ENCODE data around the gene ZBTB17. TPM values are rescaled to one million over a fixed set of nuclear protein-coding genes. Genes with fewer than 3 reads are reported as not detected.

Gene ZBTB17
- total and polyA plus RNA-seq, 2 of the 4 experiments (the other 2 are of a cell fraction): 26.3 to 58.2 TPM

DNA sequence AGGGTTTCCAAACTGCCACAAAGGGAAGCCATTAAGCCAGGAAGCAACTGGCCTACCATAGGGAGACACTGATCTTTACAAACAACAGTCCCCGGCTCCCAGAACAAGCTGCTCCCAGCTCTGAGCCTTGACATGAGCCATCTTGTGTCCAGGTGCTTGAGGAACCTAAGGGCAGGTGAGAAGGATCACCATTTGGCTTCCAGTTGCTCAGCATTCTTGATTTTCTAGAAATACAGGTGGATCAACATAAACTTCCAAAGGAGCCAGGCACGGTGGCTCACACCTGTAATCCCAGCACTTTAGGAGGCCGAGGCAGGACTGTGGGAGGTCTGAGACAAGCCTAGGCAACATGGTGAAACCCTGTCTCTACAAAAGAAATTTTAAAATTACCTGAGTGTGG is 21.6 kb downstream of the ZBTB17 start:
- Histone ChIP-seq H3K27me3 (ENCODE audit: control insufficient read depth, insufficient read depth, low read length) (no peaks in the 10 kb centered on the region), H3K4me2 (ENCODE audit: low read depth, low read length) (no peak overlapping the region), H3K23ac (ENCODE audit: low read depth, low read length) (peak overlapping the region; percentile 61; the same call in 1 of the 2 replicates), H2AK5ac (ENCODE audit: low read depth, low read length) (peak overlapping the region; percentile 97), H2BK120ac (ENCODE audit: low read depth, low read length) (peak overlapping the region; percentile 98; the same call in 1 of the 2 replicates), H3K36me3 (ENCODE audit: control insufficient read depth, insufficient read depth, low read length) (peaks cover 5% of the 10 kb centered on the region; the same call in 1 of the 2 replicates), H2AFZ (replicated peaks; ENCODE audit: low read length, poor library complexity) (no peak overlapping the region), H4K8ac (ENCODE audit: low read depth in 2 of 2, low read length in 2 of 2) (peak overlapping the region; percentile 28 to 91; a peak in 2 of 4 replicates), H4K20me1 (ENCODE audit: insufficient read depth, low read length) (peaks cover 16% of the 10 kb centered on the region), H3K27ac (ENCODE audit: insufficient read depth, low read length) (peak overlapping the region; percentile 17; the same call in 1 of the 2 replicates), H2AK9ac (replicated peaks; ENCODE audit: low read depth, low read length, poor library complexity) (peak overlapping the region; percentile 70), H3K18ac (ENCODE audit: low read depth, low read length) (peak overlapping the region; percentile 10; the same call in 1 of the 2 replicates), H3K4ac (ENCODE audit: low read depth, low read length) (peak overlapping the region; percentile 97), H2BK15ac (ENCODE audit: low read depth, low read length) (peak overlapping the region; percentile 95; the same call in 2 of the 3 replicates), H4K91ac (ENCODE audit: insufficient read depth, low read depth, low read length) (peak overlapping the region; percentile 95), H3K9me3 (ENCODE audit: control insufficient read depth, insufficient read depth, low read length) (no peaks in the 10 kb centered on the region), H3K14ac (replicated peaks; ENCODE audit: low read depth, low read length) (peak overlapping the region; percentile 95), H3K4me1 (ENCODE audit: control insufficient read depth, insufficient read depth, low read length) (peaks cover 52% of the 10 kb centered on the region), H3K79me1 (ENCODE audit: low read depth in 1 of 2, low read length in 2 of 2) (peaks cover 51 to 79% of the 10 kb centered on the region in 2 experiments), H2BK5ac (ENCODE audit: low read depth, low read length, poor library complexity, severe bottlenecking) (peak overlapping the region; percentile 95), H4K5ac (ENCODE audit: low read depth, low read length) (no peak overlapping the region; the same call in 1 of the 2 replicates), H3K9me1 (ENCODE audit: insufficient read depth, low read length) (peaks cover 51% of the 10 kb centered on the region), H3K4me3 (ENCODE audit: insufficient read depth, low read depth, low read length) (no peak overlapping the region), H2BK20ac (ENCODE audit: low read depth, low read length) (peak overlapping the region; percentile 64; the same call in 1 of the 2 replicates), H3K9ac (ENCODE audit: low read depth, low read length) (no peak overlapping the region), H3K56ac (ENCODE audit: extremely low read depth, insufficient read depth, low read length) (no peak overlapping the region)
- TF ChIP-seq ELK1 (IDR thresholded peaks at IDR 0.05; ENCODE audit: borderline replicate concordance, low read depth, low read length): no peak
- TF ChIP-seq, protein P1, sequence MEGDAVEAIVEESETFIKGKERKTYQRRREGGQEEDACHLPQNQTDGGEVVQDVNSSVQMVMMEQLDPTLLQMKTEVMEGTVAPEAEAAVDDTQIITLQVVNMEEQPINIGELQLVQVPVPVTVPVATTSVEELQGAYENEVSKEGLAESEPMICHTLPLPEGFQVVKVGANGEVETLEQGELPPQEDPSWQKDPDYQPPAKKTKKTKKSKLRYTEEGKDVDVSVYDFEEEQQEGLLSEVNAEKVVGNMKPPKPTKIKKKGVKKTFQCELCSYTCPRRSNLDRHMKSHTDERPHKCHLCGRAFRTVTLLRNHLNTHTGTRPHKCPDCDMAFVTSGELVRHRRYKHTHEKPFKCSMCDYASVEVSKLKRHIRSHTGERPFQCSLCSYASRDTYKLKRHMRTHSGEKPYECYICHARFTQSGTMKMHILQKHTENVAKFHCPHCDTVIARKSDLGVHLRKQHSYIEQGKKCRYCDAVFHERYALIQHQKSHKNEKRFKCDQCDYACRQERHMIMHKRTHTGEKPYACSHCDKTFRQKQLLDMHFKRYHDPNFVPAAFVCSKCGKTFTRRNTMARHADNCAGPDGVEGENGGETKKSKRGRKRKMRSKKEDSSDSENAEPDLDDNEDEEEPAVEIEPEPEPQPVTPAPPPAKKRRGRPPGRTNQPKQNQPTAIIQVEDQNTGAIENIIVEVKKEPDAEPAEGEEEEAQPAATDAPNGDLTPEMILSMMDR (conservative IDR thresholded peaks at IDR 0.05; ENCODE audit: low read depth, low read length): no peak
- TF ChIP-seq BHLHE40 (IDR thresholded peaks at IDR 0.05; ENCODE audit: low read depth, low read length): no peak
- no peak for TF ChIP-seq SMC3 (IDR thresholded peaks at IDR 0.05; ENCODE audit: low read depth, low read length)
- no peak for TF ChIP-seq RFX5 (IDR thresholded peaks at IDR 0.05; ENCODE audit: low read depth, low read length)
- TF ChIP-seq MAZ (IDR thresholded peaks at IDR 0.05; ENCODE audit: borderline replicate concordance, low read depth, low read length): no peak
- TF ChIP-seq FOS (IDR thresholded peaks at IDR 0.05; ENCODE audit: low read depth, low read length): no peak
- no peak for TF ChIP-seq USF2 (IDR thresholded peaks at IDR 0.05; ENCODE audit: low read depth, low read length)
- TF ChIP-seq NFE2L2 (IDR thresholded peaks at IDR 0.05; ENCODE audit: low read depth, low read length): no peak
- no peak for TF ChIP-seq POLR2A (IDR thresholded peaks at IDR 0.05; ENCODE audit: low read depth, low read length)
- no peak for TF ChIP-seq CHD1 (IDR thresholded peaks at IDR 0.05; ENCODE audit: low read depth, low read length)
- no peak for TF ChIP-seq MXI1 (IDR thresholded peaks at IDR 0.05; ENCODE audit: borderline replicate concordance, low read depth, low read length)
- no peak for TF ChIP-seq RAD21 (IDR thresholded peaks at IDR 0.05; ENCODE audit: low read length)
- no peak for TF ChIP-seq MAFK (IDR thresholded peaks at IDR 0.05; ENCODE audit: low read depth, low read length)
- TF ChIP-seq CEBPB (IDR thresholded peaks at IDR 0.05; ENCODE audit: low read depth, low read length): no peak
- POLR2A ChIA-PET (ENCODE audit: unreplicated experiment): no interaction called here
- dilution Hi-C loops (cut with HindIII; ENCODE audit: low sequenced_read_pairs, unreplicated experiment): no loop called here
- BruUV-seq (replicated peaks): no TSS peak
- ATAC-seq (ENCODE audit: low read depth): no peak
- in situ Hi-C loops (cut with MboI; ENCODE audit: low sequenced_read_pairs): no loop called here
- no peak for DNase-seq
- no CpG with 5 or more reads among the region's 3 CpGs for WGBS, 2 experiments (ENCODE audit: extremely low coverage in 2 of 2, insufficient read length in 1 of 2)
- CTCF ChIA-PET: no interaction called here
- intact Hi-C loops (cut with micrococcal nuclease): no loop called here
